HEK293 (cell line): Measurements from ENCODE around the gene PAK5.

Experiments used
- KLF16 ChIP-seq: fragments of 450-650 bp; formaldehyde crosslinking; IDR thresholded peaks from 2 replicates; pipeline ENCODE4 v1.5.1; 2017; ENCODE audit warnings: missing biosample characterization, missing genetic modification characterization
- REST ChIP-seq: fragments of 450-650 bp; formaldehyde crosslinking; IDR thresholded peaks from 2 replicates; pipeline ENCODE4 v1.5.1; 2016; ENCODE audit warnings: missing biosample characterization, missing genetic modification characterization
- ZFP69B ChIP-seq: fragments of 450-650 bp; formaldehyde crosslinking; IDR thresholded peaks from 2 replicates; pipeline ENCODE4 v1.5.1; 2016; ENCODE audit warnings: missing biosample characterization, missing genetic modification characterization
- ZNF121 ChIP-seq: fragments of 450-650 bp; formaldehyde crosslinking; IDR thresholded peaks from 2 replicates; pipeline ENCODE4 v1.5.1; 2016; ENCODE audit warnings: missing biosample characterization, missing genetic modification characterization
- ZNF24 ChIP-seq: fragments of 450-650 bp; formaldehyde crosslinking; IDR thresholded peaks from 2 replicates; pipeline ENCODE4 v1.5.1; 2016; ENCODE audit warnings: missing biosample characterization, missing genetic modification characterization
- ZNF26 ChIP-seq: fragments of 450-650 bp; formaldehyde crosslinking; IDR thresholded peaks from 2 replicates; pipeline ENCODE4 v1.5.1; 2016; ENCODE audit warnings: missing biosample characterization, missing genetic modification characterization
- ZNF266 ChIP-seq: fragments of 450-650 bp; formaldehyde crosslinking; IDR thresholded peaks from 2 replicates; pipeline ENCODE4 v1.5.1; 2016; ENCODE audit warnings: missing biosample characterization, missing genetic modification characterization, low read depth
- ZNF521 ChIP-seq: fragments of 450-650 bp; formaldehyde crosslinking; IDR thresholded peaks from 2 replicates; pipeline ENCODE4 v1.5.1; 2017; ENCODE audit warnings: missing biosample characterization, mild to moderate bottlenecking, missing genetic modification characterization
- ZNF600 ChIP-seq: fragments of 450-650 bp; formaldehyde crosslinking; IDR thresholded peaks from 2 replicates; pipeline ENCODE4 v1.5.1; 2016; ENCODE audit warnings: missing biosample characterization, missing genetic modification characterization
- ZNF768 ChIP-seq: fragments of 450-650 bp; formaldehyde crosslinking; IDR thresholded peaks from 2 replicates; pipeline ENCODE4 v1.5.1; 2018; ENCODE audit warnings: missing biosample characterization, mild to moderate bottlenecking, missing genetic modification characterization
- ZSCAN16 ChIP-seq: fragments of 450-650 bp; formaldehyde crosslinking; IDR thresholded peaks from 2 replicates; pipeline ENCODE4 v1.5.1; 2016; ENCODE audit warnings: missing biosample characterization, missing genetic modification characterization
- TF ChIP-seq, protein P1 (sequence below): fragments of 450-650 bp; formaldehyde crosslinking; IDR thresholded peaks from 2 replicates; pipeline ENCODE4 v1.5.1; 2016; ENCODE audit warnings: missing biosample characterization, missing genetic modification characterization
- TF ChIP-seq, protein P2 (sequence below): fragments of 450-650 bp; formaldehyde crosslinking; IDR thresholded peaks from 2 replicates; pipeline ENCODE4 v1.5.1; 2016; ENCODE audit warnings: missing biosample characterization, missing genetic modification characterization, low read depth
- TF ChIP-seq, protein P3 (sequence below): fragments of 450-650 bp; formaldehyde crosslinking; optimal IDR thresholded peaks from 2 replicates; pipeline ENCODE3; 2016; ENCODE audit warnings: missing biosample characterization, mild to moderate bottlenecking, missing genetic modification characterization

DNA sequence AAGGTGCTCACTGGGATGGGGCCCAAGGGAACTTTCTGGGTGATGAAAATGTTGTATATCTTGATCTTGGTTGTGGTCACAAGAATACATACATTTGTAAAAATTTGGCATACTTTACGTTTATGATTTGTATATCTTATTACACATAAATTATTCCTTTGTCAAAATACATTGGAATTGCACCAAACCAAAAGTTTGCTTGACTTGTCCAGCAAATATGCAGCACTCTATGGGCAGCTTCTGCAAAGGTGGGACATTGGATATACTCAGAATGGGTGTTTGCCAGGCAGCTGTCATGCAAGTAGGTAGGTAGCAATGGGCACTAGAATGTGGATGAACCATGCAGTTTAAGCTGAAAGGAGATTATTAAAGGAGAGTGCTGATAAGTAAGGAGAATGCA, 246.5 kb downstream of the PAK5 start:
- TF ChIP-seq, protein P1, sequence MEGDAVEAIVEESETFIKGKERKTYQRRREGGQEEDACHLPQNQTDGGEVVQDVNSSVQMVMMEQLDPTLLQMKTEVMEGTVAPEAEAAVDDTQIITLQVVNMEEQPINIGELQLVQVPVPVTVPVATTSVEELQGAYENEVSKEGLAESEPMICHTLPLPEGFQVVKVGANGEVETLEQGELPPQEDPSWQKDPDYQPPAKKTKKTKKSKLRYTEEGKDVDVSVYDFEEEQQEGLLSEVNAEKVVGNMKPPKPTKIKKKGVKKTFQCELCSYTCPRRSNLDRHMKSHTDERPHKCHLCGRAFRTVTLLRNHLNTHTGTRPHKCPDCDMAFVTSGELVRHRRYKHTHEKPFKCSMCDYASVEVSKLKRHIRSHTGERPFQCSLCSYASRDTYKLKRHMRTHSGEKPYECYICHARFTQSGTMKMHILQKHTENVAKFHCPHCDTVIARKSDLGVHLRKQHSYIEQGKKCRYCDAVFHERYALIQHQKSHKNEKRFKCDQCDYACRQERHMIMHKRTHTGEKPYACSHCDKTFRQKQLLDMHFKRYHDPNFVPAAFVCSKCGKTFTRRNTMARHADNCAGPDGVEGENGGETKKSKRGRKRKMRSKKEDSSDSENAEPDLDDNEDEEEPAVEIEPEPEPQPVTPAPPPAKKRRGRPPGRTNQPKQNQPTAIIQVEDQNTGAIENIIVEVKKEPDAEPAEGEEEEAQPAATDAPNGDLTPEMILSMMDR (tag by site-specific recombination) = no peak
- TF ChIP-seq ZNF24 (tag by site-specific recombination) (no peak), ZNF521 (no peak), ZNF768 (no peak), ZFP69B (no peak), ZNF121 (tag by site-specific recombination) (no peak), KLF16 (tag by site-specific recombination) (no peak), ZSCAN16 (tag by site-specific recombination) (no peak), ZNF266 (tag by site-specific recombination) (no peak), REST (tag by site-specific recombination) (no peak), ZNF600 (tag by site-specific recombination) (no peak), ZNF26 (tag by site-specific recombination) (no peak)
- TF ChIP-seq, protein P2, sequence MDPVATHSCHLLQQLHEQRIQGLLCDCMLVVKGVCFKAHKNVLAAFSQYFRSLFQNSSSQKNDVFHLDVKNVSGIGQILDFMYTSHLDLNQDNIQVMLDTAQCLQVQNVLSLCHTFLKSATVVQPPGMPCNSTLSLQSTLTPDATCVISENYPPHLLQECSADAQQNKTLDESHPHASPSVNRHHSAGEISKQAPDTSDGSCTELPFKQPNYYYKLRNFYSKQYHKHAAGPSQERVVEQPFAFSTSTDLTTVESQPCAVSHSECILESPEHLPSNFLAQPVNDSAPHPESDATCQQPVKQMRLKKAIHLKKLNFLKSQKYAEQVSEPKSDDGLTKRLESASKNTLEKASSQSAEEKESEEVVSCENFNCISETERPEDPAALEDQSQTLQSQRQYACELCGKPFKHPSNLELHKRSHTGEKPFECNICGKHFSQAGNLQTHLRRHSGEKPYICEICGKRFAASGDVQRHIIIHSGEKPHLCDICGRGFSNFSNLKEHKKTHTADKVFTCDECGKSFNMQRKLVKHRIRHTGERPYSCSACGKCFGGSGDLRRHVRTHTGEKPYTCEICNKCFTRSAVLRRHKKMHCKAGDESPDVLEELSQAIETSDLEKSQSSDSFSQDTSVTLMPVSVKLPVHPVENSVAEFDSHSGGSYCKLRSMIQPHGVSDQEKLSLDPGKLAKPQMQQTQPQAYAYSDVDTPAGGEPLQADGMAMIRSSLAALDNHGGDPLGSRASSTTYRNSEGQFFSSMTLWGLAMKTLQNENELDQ (tag by site-specific recombination) = no peak
- TF ChIP-seq, protein P3, sequence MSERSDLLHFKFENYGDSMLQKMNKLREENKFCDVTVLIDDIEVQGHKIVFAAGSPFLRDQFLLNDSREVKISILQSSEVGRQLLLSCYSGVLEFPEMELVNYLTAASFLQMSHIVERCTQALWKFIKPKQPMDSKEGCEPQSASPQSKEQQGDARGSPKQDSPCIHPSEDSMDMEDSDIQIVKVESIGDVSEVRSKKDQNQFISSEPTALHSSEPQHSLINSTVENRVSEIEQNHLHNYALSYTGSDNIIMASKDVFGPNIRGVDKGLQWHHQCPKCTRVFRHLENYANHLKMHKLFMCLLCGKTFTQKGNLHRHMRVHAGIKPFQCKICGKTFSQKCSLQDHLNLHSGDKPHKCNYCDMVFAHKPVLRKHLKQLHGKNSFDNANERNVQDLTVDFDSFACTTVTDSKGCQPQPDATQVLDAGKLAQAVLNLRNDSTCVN = no peak
